ENCODE results near the gene PPP1R37.

DNA sequence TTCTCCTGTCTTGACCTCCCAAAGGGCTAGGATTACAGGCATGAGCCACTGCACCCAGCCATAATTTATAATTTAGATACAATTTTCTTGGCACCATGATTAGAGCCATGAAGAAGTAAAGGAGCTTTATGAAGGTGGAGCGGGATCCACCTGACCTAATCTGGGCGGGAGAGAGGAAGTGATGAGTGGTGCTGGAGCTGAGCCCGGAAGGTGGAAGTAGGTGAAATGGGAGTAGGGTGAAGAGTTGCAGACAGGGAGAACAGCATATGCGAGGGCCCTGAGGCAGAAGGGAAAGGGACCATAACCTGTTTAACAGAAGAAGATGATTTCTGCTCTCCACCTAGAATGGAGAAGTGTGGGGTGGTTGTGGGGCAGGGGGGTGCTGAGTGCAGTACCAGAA lies 89.8 kb downstream of the PPP1R37 start:
- TF ChIP-seq, protein P1, sequence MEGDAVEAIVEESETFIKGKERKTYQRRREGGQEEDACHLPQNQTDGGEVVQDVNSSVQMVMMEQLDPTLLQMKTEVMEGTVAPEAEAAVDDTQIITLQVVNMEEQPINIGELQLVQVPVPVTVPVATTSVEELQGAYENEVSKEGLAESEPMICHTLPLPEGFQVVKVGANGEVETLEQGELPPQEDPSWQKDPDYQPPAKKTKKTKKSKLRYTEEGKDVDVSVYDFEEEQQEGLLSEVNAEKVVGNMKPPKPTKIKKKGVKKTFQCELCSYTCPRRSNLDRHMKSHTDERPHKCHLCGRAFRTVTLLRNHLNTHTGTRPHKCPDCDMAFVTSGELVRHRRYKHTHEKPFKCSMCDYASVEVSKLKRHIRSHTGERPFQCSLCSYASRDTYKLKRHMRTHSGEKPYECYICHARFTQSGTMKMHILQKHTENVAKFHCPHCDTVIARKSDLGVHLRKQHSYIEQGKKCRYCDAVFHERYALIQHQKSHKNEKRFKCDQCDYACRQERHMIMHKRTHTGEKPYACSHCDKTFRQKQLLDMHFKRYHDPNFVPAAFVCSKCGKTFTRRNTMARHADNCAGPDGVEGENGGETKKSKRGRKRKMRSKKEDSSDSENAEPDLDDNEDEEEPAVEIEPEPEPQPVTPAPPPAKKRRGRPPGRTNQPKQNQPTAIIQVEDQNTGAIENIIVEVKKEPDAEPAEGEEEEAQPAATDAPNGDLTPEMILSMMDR (IDR thresholded peaks at IDR 0.05): no peak
- no peak for TF ChIP-seq POLR2AphosphoS5 (IDR thresholded peaks at IDR 0.05; ENCODE audit: low read depth, low read length)
- no peak for TF ChIP-seq SIN3A (IDR thresholded peaks at IDR 0.05; ENCODE audit: borderline replicate concordance, insufficient read depth, low read depth, low read length)
- no peak for TF ChIP-seq TCF7L2 (IDR thresholded peaks at IDR 0.05; ENCODE audit: low read depth, low read length)
